GM12865 (cell line): ENCODE data around the gene TDG.

Experiments used
- DNase-seq: peaks from one replicate; pipeline ENCODE4 v3.0.0; 2010; ENCODE audit warnings: low read depth
- H3K4me3 ChIP-seq: 2 replicates; pipeline ENCODE4 v1.5.1; 2011; ENCODE audit warnings: mild to moderate bottlenecking, low read depth, low read length, control low read depth
- TF ChIP-seq, protein P1 (sequence below): IDR thresholded peaks from 2 replicates; pipeline ENCODE4 v1.5.1; 2011; ENCODE audit warnings: low read length, control low read depth, low read depth, inconsistent platforms; ENCODE audit not compliant: insufficient read depth; ENCODE audit errors: missing control alignments

Gene TDG

DNA sequence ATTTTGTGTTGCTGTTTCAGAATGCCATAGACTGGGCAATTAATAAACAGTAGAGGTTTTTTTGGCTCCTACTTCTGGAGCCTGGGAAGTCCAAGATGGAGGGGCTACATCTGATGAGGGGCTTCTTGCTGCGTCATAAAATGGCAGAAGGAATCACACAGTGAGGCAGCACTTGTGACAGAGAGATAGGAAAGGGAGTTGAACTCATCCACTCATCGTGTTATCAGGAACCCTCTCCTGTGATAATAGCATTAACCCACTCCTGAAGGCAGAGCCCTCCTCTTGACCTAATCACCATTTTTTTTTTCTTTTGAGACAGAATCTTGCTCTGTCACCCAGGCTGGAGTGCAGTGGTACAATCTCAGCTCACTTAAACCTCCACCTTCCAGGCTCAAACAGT is 9.7 kb downstream of the TDG start:
- H3K4me3 ChIP-seq, result no peak overlapping the region
- DNase-seq, result no peak
- TF ChIP-seq, protein P1, sequence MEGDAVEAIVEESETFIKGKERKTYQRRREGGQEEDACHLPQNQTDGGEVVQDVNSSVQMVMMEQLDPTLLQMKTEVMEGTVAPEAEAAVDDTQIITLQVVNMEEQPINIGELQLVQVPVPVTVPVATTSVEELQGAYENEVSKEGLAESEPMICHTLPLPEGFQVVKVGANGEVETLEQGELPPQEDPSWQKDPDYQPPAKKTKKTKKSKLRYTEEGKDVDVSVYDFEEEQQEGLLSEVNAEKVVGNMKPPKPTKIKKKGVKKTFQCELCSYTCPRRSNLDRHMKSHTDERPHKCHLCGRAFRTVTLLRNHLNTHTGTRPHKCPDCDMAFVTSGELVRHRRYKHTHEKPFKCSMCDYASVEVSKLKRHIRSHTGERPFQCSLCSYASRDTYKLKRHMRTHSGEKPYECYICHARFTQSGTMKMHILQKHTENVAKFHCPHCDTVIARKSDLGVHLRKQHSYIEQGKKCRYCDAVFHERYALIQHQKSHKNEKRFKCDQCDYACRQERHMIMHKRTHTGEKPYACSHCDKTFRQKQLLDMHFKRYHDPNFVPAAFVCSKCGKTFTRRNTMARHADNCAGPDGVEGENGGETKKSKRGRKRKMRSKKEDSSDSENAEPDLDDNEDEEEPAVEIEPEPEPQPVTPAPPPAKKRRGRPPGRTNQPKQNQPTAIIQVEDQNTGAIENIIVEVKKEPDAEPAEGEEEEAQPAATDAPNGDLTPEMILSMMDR, result no peak

DNA sequence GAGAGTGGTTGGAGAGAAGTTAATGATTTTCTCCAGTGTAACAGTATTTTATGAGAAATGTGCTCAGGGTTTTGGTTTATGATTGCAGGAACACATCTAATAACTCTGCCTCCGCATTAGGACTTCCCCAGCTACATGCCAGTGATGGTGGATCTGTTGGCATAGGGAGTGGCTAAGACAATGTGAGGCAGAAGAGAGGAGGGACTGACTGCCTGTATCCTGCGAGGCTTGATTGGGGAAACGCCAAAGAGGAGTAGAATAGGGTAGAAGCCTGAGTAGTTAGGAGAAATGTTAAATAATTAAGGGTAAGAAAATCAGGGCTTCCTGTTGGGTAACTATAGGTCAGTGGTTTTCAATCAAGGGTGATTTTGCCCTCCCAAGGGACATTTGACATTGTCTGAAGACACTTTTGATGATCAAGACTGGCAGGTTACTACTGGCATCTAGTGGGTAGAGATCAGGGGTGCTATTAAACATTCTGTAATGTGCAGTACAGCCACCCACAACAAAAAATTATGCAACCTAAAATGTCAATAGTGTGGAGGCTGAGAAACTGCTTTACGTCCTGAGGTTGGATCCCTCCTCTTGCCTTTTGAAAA is 12.8 kb downstream of the TDG start:
- TF ChIP-seq, protein P1, result no peak
- peak; percentile 7 for DNase-seq
- H3K4me3 ChIP-seq, result no peak overlapping the region

DNA sequence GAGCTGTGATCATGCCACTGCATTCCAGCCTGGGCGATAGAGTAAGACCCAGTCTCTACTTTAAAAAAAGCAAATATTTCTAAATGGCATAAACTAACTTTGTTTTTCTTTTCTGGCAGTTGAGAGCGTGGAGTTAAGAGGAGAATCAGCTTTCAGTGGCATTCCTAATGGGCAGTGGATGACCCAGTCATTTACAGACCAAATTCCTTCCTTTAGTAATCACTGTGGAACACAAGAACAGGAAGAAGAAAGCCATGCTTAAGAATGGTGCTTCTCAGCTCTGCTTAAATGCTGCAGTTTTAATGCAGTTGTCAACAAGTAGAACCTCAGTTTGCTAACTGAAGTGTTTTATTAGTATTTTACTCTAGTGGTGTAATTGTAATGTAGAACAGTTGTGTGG is 21.2 kb downstream of the TDG start:
- TF ChIP-seq, protein P1, result no peak
- no peak for DNase-seq
- H3K4me3 ChIP-seq, result no peak overlapping the region

DNA sequence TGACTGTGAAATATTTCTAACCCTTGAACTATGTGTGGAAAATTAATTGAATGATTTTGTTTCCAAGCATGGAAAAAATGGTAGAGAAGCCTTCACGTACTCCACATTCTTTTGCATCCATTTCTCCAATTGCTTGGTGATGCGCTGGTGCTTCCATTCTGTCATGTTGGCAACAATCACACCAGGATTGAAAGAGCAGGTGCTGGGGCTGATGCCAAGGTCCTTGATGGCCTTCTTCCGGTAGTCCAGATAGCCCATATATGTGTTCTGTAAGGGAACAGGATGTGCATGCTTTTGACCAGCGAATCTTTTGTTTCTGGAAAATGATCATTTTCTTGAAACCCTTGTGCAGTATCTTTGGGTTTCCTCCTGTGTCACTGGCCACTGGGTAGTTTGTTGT is 28.6 kb downstream of the TDG start:
- DNase-seq, result no peak
- TF ChIP-seq, protein P1, result no peak
- H3K4me3 ChIP-seq, result no peak overlapping the region

DNA sequence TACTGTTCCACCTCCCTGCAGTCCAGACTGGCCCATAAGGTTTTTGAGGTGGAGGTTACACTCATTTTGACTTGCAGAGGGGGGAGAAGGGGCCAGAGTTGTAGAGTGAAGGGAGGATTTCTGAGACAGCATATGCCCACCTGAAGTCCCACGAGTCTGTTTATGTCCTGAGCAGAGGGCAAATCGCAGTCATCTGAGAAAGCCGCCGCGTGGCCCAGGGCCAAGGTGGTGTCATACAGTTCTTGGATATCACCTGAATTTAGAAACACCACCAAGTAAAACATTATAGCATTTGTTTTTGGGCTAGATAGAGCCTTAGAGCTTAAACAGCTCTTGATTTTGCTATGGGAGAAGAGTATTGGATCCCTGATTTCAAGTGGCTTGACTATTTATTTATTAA is 30.9 kb downstream of the TDG start:
- TF ChIP-seq, protein P1, result no peak
- DNase-seq, result no peak
- no peak overlapping the region for H3K4me3 ChIP-seq

DNA sequence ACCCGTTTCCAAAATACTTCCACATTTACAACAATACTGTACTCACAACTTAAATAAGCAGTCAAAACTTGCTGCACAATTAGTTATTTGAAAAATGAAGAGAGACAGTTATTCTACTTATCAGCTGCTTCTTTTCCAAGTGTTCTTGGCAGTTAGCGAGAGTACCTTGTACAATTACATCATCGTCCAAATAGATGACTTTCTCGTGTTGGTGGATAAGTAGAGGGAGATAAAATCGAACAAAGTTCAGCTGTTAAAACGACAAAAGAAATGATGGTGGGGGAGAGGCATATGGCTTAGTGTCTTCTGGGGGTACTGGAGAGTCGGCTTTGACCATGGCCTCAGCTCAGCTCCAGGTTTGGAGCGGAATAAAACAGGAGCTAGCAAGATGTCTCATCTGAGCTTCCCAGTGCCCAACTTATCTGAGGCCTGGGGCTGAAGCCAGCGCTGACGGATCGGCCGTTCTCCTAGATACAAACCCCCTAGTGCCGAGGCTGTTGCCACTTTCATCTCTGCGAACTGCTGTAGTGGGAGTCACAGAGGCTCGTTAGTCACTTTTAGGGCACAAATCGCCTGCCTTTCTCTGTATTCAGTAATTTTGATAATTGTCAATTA is 31.7 kb downstream of the TDG start:
- no peak overlapping the region for H3K4me3 ChIP-seq
- no peak for DNase-seq
- TF ChIP-seq, protein P1, result no peak

DNA sequence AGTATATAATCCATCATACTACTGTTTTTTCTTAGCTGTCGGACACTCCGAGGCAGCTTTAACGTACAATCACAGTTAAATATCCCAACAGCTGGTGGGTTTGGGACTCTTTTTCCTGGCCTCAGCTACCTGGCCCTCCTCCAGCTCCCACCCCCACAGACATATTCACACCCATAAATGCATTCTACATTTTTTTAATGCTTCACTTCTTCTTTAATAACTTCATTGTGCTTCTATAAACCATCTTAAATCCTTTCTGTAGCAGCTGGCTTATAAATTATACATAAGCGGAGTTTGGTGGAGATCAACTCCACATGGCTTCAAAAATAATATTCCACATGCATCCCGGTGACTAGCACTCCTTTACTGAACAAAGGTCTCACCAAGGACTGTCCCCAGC is 33.3 kb downstream of the TDG start:
- no peak overlapping the region for H3K4me3 ChIP-seq
- TF ChIP-seq, protein P1, result no peak
- no peak for DNase-seq
